NCI-H2029 (cell line): ENCODE results near the gene ATP5F1E.
A peak's percentile ranks its signal among the peaks of the same experiment; 100 is the strongest.
"Not testable (repeated sequence)": the region's sequence is repeated elsewhere in the genome, so short reads cannot be mapped to it uniquely, and the experiment has no call there.

Experiments
- DNase-seq: peaks from one replicate; lab custom pipeline; 2025; lab: John Stamatoyannopoulos, UW

The ATP5F1E gene

GRCh38 chr20:59019217-59019616 is 12.9 kb downstream of the ATP5F1E start, which contains the start of gene TUBB1:
TUBB1 (plus strand) TSS chr20:59019429; CDS start chr20:59019523, 94 bp downstream.
- DNase-seq: no peak

- DNase-seq: no peak
These were observed 13.3 kb downstream of the ATP5F1E start for GRCh38 chr20:59018817-59019216.

GRCh38 chr20:59017493-59018231 is 14.5 kb downstream of the ATP5F1E start:
- DNase-seq: no peak

GRCh38 chr20:59016795-59017492 is 15.2 kb downstream of the ATP5F1E start:
- DNase-seq: no peak

- DNase-seq: no peak
These were observed 16.1 kb downstream of the ATP5F1E start for GRCh38 chr20:59015812-59016711.

GRCh38 chr20:59015411-59015810 is 16.7 kb downstream of the ATP5F1E start:
- DNase-seq: no peak

GRCh38 chr20:59014680-59015389 is 17.3 kb downstream of the ATP5F1E start:
- no peak for DNase-seq

- no peak for DNase-seq
These were observed 18.1 kb downstream of the ATP5F1E start for GRCh38 chr20:59013959-59014608.

GRCh38 chr20:59013031-59013951 is 18.8 kb downstream of the ATP5F1E start:
- DNase-seq: no peak

GRCh38 chr20:59011874-59012157 is 20.3 kb downstream of the ATP5F1E start:
- DNase-seq: not testable (repeated sequence)

- DNase-seq: no peak
These were observed 20.9 kb downstream of the ATP5F1E start for GRCh38 chr20:59010995-59011873.

- DNase-seq: peak; percentile 74
These were observed 21.7 kb downstream of the ATP5F1E start for GRCh38 chr20:59010321-59010994.

GRCh38 chr20:59008715-59009336 is 23.3 kb downstream of the ATP5F1E start:
- no peak for DNase-seq

- no peak for DNase-seq
These were observed 24.2 kb downstream of the ATP5F1E start for GRCh38 chr20:59007665-59008511.

GRCh38 chr20:59006864-59007664 is 25.1 kb downstream of the ATP5F1E start, which contains the start of gene CTSZ:
CTSZ (minus strand) TSS chr20:59007254; CDS start chr20:59007128, 126 bp downstream.
- DNase-seq: no peak

GRCh38 chr20:59006167-59006863 is 25.8 kb downstream of the ATP5F1E start:
- no peak for DNase-seq
